Measurements from ENCODE around the gene NAMPT. TPM values are rescaled to one million over a fixed set of nuclear protein-coding genes. Genes with fewer than 3 reads are reported as not detected.

Gene NAMPT
- polyA plus RNA-seq, 2 donors, result 185 to 206 TPM

GRCh38 chr7:106287786-106288185 is 3.0 kb upstream of the NAMPT start:
- H3K27ac ChIP-seq (ENCODE audit: low read depth in 2 of 2, low read length in 1 of 2), result peak overlapping the region; percentile 66 to 67

GRCh38 chr7:106285855-106286492 is 1.2 kb upstream of the NAMPT start:
- Histone ChIP-seq H3K27ac (ENCODE audit: low read depth in 2 of 2, low read length in 1 of 2) (peak overlapping the region; percentile 96 to 99), H3K36me3 (ENCODE audit: control insufficient read depth in 2 of 2, insufficient read depth in 2 of 2, low read length in 1 of 2) (no peaks in the 10 kb centered on the region), H3K27me3 (ENCODE audit: control insufficient read depth in 1 of 2, insufficient read depth in 2 of 2, low read length in 2 of 2) (no peaks in the 10 kb centered on the region), H3K4me3 (ENCODE audit: low read depth in 1 of 2, low read length in 2 of 2) (peak overlapping the region; percentile 69 to 72), H3K4me1 (ENCODE audit: control insufficient read depth in 2 of 2, insufficient read depth in 2 of 2, low read length in 1 of 2) (no peaks in the 10 kb centered on the region), H3K9me3 (ENCODE audit: control insufficient read depth in 2 of 2, insufficient read depth in 1 of 2, low read depth in 1 of 2, low read length in 1 of 2) (no peaks in the 10 kb centered on the region)
- WGBS, 2 donors, result 25% methylated on average over 14 of the region's 14 CpGs

More at GRCh38 chr7:106287786-106288185, 3.0 kb upstream of the NAMPT start:
- Histone ChIP-seq H3K9me3 (ENCODE audit: control insufficient read depth in 2 of 2, insufficient read depth in 1 of 2, low read depth in 1 of 2, low read length in 1 of 2) (no peaks in the 10 kb centered on the region), H3K4me1 (ENCODE audit: control insufficient read depth in 2 of 2, insufficient read depth in 2 of 2, low read length in 1 of 2) (no peaks in the 10 kb centered on the region), H3K27me3 (ENCODE audit: control insufficient read depth in 1 of 2, insufficient read depth in 2 of 2, low read length in 2 of 2) (no peaks in the 10 kb centered on the region), H3K36me3 (ENCODE audit: control insufficient read depth in 2 of 2, insufficient read depth in 2 of 2, low read length in 1 of 2) (no peaks in the 10 kb centered on the region), H3K4me3 (ENCODE audit: low read depth in 1 of 2, low read length in 2 of 2) (no peak overlapping the region)
- 59 to 64% methylated on average over 3 of the region's 3 CpGs for WGBS, 2 donors

- WGBS, 2 donors, result 0 to 1% methylated on average over 67 to 70 of the region's 70 CpGs
- Histone ChIP-seq H3K27ac (ENCODE audit: low read depth in 2 of 2, low read length in 1 of 2) (peak overlapping the region; percentile 99), H3K36me3 (ENCODE audit: control insufficient read depth in 2 of 2, insufficient read depth in 2 of 2, low read length in 1 of 2) (no peaks in the 10 kb centered on the region), H3K9me3 (ENCODE audit: control insufficient read depth in 2 of 2, insufficient read depth in 1 of 2, low read depth in 1 of 2, low read length in 1 of 2) (no peaks in the 10 kb centered on the region), H3K4me1 (ENCODE audit: control insufficient read depth in 2 of 2, insufficient read depth in 2 of 2, low read length in 1 of 2) (no peaks in the 10 kb centered on the region), H3K4me3 (ENCODE audit: low read depth in 1 of 2, low read length in 2 of 2) (peak overlapping the region; percentile 82 to 83), H3K27me3 (ENCODE audit: control insufficient read depth in 1 of 2, insufficient read depth in 2 of 2, low read length in 2 of 2) (no peaks in the 10 kb centered on the region)
Measured at GRCh38 chr7:106285051-106285854, 470 bp upstream of the NAMPT start.

- peak overlapping the region; percentile 82 to 83 for H3K4me3 ChIP-seq (ENCODE audit: low read depth in 1 of 2, low read length in 2 of 2)
- peak overlapping the region; percentile 99 for H3K27ac ChIP-seq (ENCODE audit: low read depth in 2 of 2, low read length in 1 of 2)
- H3K9me3 ChIP-seq (ENCODE audit: control insufficient read depth in 2 of 2, insufficient read depth in 1 of 2, low read depth in 1 of 2, low read length in 1 of 2), result no peaks in the 10 kb centered on the region
- H3K36me3 ChIP-seq (ENCODE audit: control insufficient read depth in 2 of 2, insufficient read depth in 2 of 2, low read length in 1 of 2), result no peaks in the 10 kb centered on the region
- H3K4me1 ChIP-seq (ENCODE audit: control insufficient read depth in 2 of 2, insufficient read depth in 2 of 2, low read length in 1 of 2), result no peaks in the 10 kb centered on the region
- 0 to 1% methylated on average over 24 to 72 of the region's 72 CpGs for WGBS, 2 donors
- no peaks in the 10 kb centered on the region for H3K27me3 ChIP-seq (ENCODE audit: control insufficient read depth in 1 of 2, insufficient read depth in 2 of 2, low read length in 2 of 2)
Measured at GRCh38 chr7:106283831-106284713, 711 bp downstream of the NAMPT start.

- peak overlapping the region in 1 of 2 donors; percentile 82 for H3K4me3 ChIP-seq (ENCODE audit: low read depth in 1 of 2, low read length in 2 of 2)
- WGBS, 2 donors, result 18 to 20% methylated on average over 5 of the region's 5 CpGs
- no peaks in the 10 kb centered on the region for H3K27me3 ChIP-seq (ENCODE audit: control insufficient read depth in 1 of 2, insufficient read depth in 2 of 2, low read length in 2 of 2)
- no peaks in the 10 kb centered on the region for H3K9me3 ChIP-seq (ENCODE audit: control insufficient read depth in 2 of 2, insufficient read depth in 1 of 2, low read depth in 1 of 2, low read length in 1 of 2)
- H3K36me3 ChIP-seq (ENCODE audit: control insufficient read depth in 2 of 2, insufficient read depth in 2 of 2, low read length in 1 of 2), result no peaks in the 10 kb centered on the region
- no peak overlapping the region for H3K27ac ChIP-seq (ENCODE audit: low read depth in 2 of 2, low read length in 1 of 2)
- H3K4me1 ChIP-seq (ENCODE audit: control insufficient read depth in 2 of 2, insufficient read depth in 2 of 2, low read length in 1 of 2), result no peaks in the 10 kb centered on the region
Measured at GRCh38 chr7:106283501-106283830, 1.3 kb downstream of the NAMPT start.

- H3K36me3 ChIP-seq (ENCODE audit: control insufficient read depth in 2 of 2, insufficient read depth in 2 of 2, low read length in 1 of 2), result no peaks in the 10 kb centered on the region
- peak overlapping the region in 1 of 2 donors; percentile 55 for H3K4me3 ChIP-seq (ENCODE audit: low read depth in 1 of 2, low read length in 2 of 2)
- H3K4me1 ChIP-seq (ENCODE audit: control insufficient read depth in 2 of 2, insufficient read depth in 2 of 2, low read length in 1 of 2), result no peaks in the 10 kb centered on the region
- WGBS, 2 donors, result 73 to 80% methylated on average over 3 of the region's 3 CpGs
- no peak overlapping the region for H3K27ac ChIP-seq (ENCODE audit: low read depth in 2 of 2, low read length in 1 of 2)
- H3K9me3 ChIP-seq (ENCODE audit: control insufficient read depth in 2 of 2, insufficient read depth in 1 of 2, low read depth in 1 of 2, low read length in 1 of 2), result no peaks in the 10 kb centered on the region
- H3K27me3 ChIP-seq (ENCODE audit: control insufficient read depth in 1 of 2, insufficient read depth in 2 of 2, low read length in 2 of 2), result no peaks in the 10 kb centered on the region
Measured at GRCh38 chr7:106282852-106283251, 1.9 kb downstream of the NAMPT start.

GRCh38 chr7:106282390-106282789 is 2.4 kb downstream of the NAMPT start:
- Histone ChIP-seq H3K27me3 (ENCODE audit: control insufficient read depth in 1 of 2, insufficient read depth in 2 of 2, low read length in 2 of 2) (no peaks in the 10 kb centered on the region), H3K4me1 (ENCODE audit: control insufficient read depth in 2 of 2, insufficient read depth in 2 of 2, low read length in 1 of 2) (no peaks in the 10 kb centered on the region), H3K4me3 (ENCODE audit: low read depth in 1 of 2, low read length in 2 of 2) (peak overlapping the region in 1 of 2 donors; percentile 55), H3K27ac (ENCODE audit: low read depth in 2 of 2, low read length in 1 of 2) (no peak overlapping the region), H3K36me3 (ENCODE audit: control insufficient read depth in 2 of 2, insufficient read depth in 2 of 2, low read length in 1 of 2) (no peaks in the 10 kb centered on the region), H3K9me3 (ENCODE audit: control insufficient read depth in 2 of 2, insufficient read depth in 1 of 2, low read depth in 1 of 2, low read length in 1 of 2) (no peaks in the 10 kb centered on the region)
- 74 to 80% methylated on average over 6 of the region's 6 CpGs for WGBS, 2 donors

GRCh38 chr7:106281585-106282318 is 3.0 kb downstream of the NAMPT start:
- no peaks in the 10 kb centered on the region for H3K27me3 ChIP-seq (ENCODE audit: control insufficient read depth in 1 of 2, insufficient read depth in 2 of 2, low read length in 2 of 2)
- H3K4me3 ChIP-seq (ENCODE audit: low read depth in 1 of 2, low read length in 2 of 2), result peak overlapping the region in 1 of 2 donors; percentile 55
- no peaks in the 10 kb centered on the region for H3K4me1 ChIP-seq (ENCODE audit: control insufficient read depth in 2 of 2, insufficient read depth in 2 of 2, low read length in 1 of 2)
- H3K36me3 ChIP-seq (ENCODE audit: control insufficient read depth in 2 of 2, insufficient read depth in 2 of 2, low read length in 1 of 2), result no peaks in the 10 kb centered on the region
- H3K9me3 ChIP-seq (ENCODE audit: control insufficient read depth in 2 of 2, insufficient read depth in 1 of 2, low read depth in 1 of 2, low read length in 1 of 2), result no peaks in the 10 kb centered on the region
- 80 to 91% methylated on average over 5 of the region's 5 CpGs for WGBS, 2 donors
- H3K27ac ChIP-seq (ENCODE audit: low read depth in 2 of 2, low read length in 1 of 2), result no peak overlapping the region

- Histone ChIP-seq H3K9me3 (ENCODE audit: control insufficient read depth in 2 of 2, insufficient read depth in 1 of 2, low read depth in 1 of 2, low read length in 1 of 2) (no peaks in the 10 kb centered on the region), H3K27me3 (ENCODE audit: control insufficient read depth in 1 of 2, insufficient read depth in 2 of 2, low read length in 2 of 2) (no peaks in the 10 kb centered on the region), H3K4me3 (ENCODE audit: low read depth in 1 of 2, low read length in 2 of 2) (peak overlapping the region in 1 of 2 donors; percentile 55), H3K4me1 (ENCODE audit: control insufficient read depth in 2 of 2, insufficient read depth in 2 of 2, low read length in 1 of 2) (no peaks in the 10 kb centered on the region), H3K27ac (ENCODE audit: low read depth in 2 of 2, low read length in 1 of 2) (no peak overlapping the region), H3K36me3 (ENCODE audit: control insufficient read depth in 2 of 2, insufficient read depth in 2 of 2, low read length in 1 of 2) (peaks cover 0 to 3% of the 10 kb centered on the region in 2 donors)
Measured at GRCh38 chr7:106281127-106281526, 3.7 kb downstream of the NAMPT start.
